H9 (cell line): ENCODE data around the gene TREM2. TPM values are rescaled to one million over a fixed set of nuclear protein-coding genes. Genes with fewer than 3 reads are reported as not detected.

ENCODE experiments used
- DNase-seq: peaks from one replicate; pipeline ENCODE4 v3.0.0-alpha.2; 2017
- H2AFZ ChIP-seq: one replicate; pipeline ENCODE4 v1.6.1; 2013; ENCODE audit warnings: mild to moderate bottlenecking, low read length, control low read depth, moderate library complexity
- H2AK5ac ChIP-seq: 2 replicates; pipeline ENCODE4 v1.6.1; 2013; ENCODE audit warnings: low read length, control low read depth, mixed read lengths; ENCODE audit not compliant: insufficient read length
- H2BK120ac ChIP-seq: one replicate; pipeline ENCODE4 v1.6.1; 2013; ENCODE audit warnings: low read depth, mild to moderate bottlenecking, low read length, control low read depth, inconsistent platforms; ENCODE audit not compliant: poor library complexity, severe bottlenecking
- H2BK12ac ChIP-seq: 2 replicates; pipeline ENCODE4 v1.6.1; 2013; ENCODE audit warnings: low read length, control low read depth, mixed read lengths, low read depth; ENCODE audit not compliant: insufficient read length
- H2BK15ac ChIP-seq: 2 replicates; pipeline ENCODE4 v1.6.1; 2013; ENCODE audit warnings: low read depth, low read length, control low read depth
- H2BK20ac ChIP-seq: one replicate; pipeline ENCODE4 v1.6.1; 2013; ENCODE audit warnings: low read depth, mild to moderate bottlenecking, low read length, control low read depth, inconsistent platforms; ENCODE audit not compliant: poor library complexity, severe bottlenecking
- H2BK5ac ChIP-seq: 2 replicates; pipeline ENCODE4 v1.6.1; 2013; ENCODE audit warnings: low read length, control low read depth, mixed read lengths; ENCODE audit not compliant: insufficient read length
- H3K14ac ChIP-seq: 2 replicates; pipeline ENCODE4 v1.6.1; 2013; ENCODE audit warnings: low read length, control low read depth; ENCODE audit not compliant: insufficient read depth
- H3K18ac ChIP-seq: 2 replicates; pipeline ENCODE4 v1.6.1; 2013; ENCODE audit warnings: low read depth, mild to moderate bottlenecking, mixed read lengths, low read length, control low read depth; ENCODE audit not compliant: insufficient read length
- H3K23ac ChIP-seq: 2 replicates; pipeline ENCODE4 v1.6.1; 2013; ENCODE audit warnings: low read length, control low read depth, mixed read lengths, low read depth; ENCODE audit not compliant: insufficient read length
- H3K23me2 ChIP-seq: 2 replicates; pipeline ENCODE4 v1.6.1; 2013; ENCODE audit warnings: low read depth, mild to moderate bottlenecking, mixed read lengths, low read length, control low read depth; ENCODE audit not compliant: insufficient read length, poor library complexity, severe bottlenecking
- H3K27ac ChIP-seq: 2 replicates; pipeline ENCODE4 v1.5.1; 2013; ENCODE audit warnings: low read length, control low read depth, mixed read lengths, low read depth; ENCODE audit not compliant: insufficient read length
- H3K27me3 ChIP-seq: 2 replicates; pipeline ENCODE4 v1.6.1; 2013; ENCODE audit warnings: low read length, control low read depth, inconsistent platforms; ENCODE audit not compliant: insufficient read depth
- H3K4ac ChIP-seq: 2 replicates; pipeline ENCODE4 v1.6.1; 2013; ENCODE audit warnings: low read depth, mild to moderate bottlenecking, control low read depth, inconsistent platforms, low read length, moderate library complexity
- H3K4me1 ChIP-seq: 2 replicates; pipeline ENCODE4 v1.6.1; 2013; ENCODE audit warnings: low read length, control low read depth, inconsistent platforms; ENCODE audit not compliant: insufficient read depth
- H3K4me2 ChIP-seq: 2 replicates; pipeline ENCODE4 v1.6.1; 2013; ENCODE audit warnings: low read length, control low read depth, mixed read lengths; ENCODE audit not compliant: insufficient read length, insufficient read depth
- H3K56ac ChIP-seq: 2 replicates; pipeline ENCODE4 v1.6.1; 2013; ENCODE audit warnings: low read depth, mild to moderate bottlenecking, mixed read lengths, low read length, control low read depth; ENCODE audit not compliant: insufficient read length
- H3K79me1 ChIP-seq: 2 replicates; pipeline ENCODE4 v1.6.1; 2013; ENCODE audit warnings: low read depth, mild to moderate bottlenecking, moderate library complexity, low read length, control low read depth, inconsistent platforms; ENCODE audit not compliant: insufficient read depth, poor library complexity, severe bottlenecking
- H3K79me2 ChIP-seq: 2 replicates; pipeline ENCODE4 v1.6.1; 2013; ENCODE audit warnings: low read length, control low read depth, inconsistent platforms; ENCODE audit not compliant: insufficient read depth
- H3K9ac ChIP-seq: 2 replicates; pipeline ENCODE4 v1.6.1; 2013; ENCODE audit warnings: low read length, control low read depth, mixed read lengths; ENCODE audit not compliant: insufficient read length; ENCODE audit errors: extremely low read depth
- H3K9me3 ChIP-seq: one replicate; pipeline ENCODE4 v1.6.1; 2013; ENCODE audit warnings: low read depth, low read length, inconsistent platforms; ENCODE audit not compliant: control insufficient read depth
- H3T11ph ChIP-seq: one replicate; pipeline ENCODE4 v1.6.1; 2013; ENCODE audit warnings: mild to moderate bottlenecking, low read length, control low read depth, inconsistent platforms
- H4K20me1 ChIP-seq: one replicate; pipeline ENCODE4 v1.6.1; 2013; ENCODE audit not compliant: control insufficient read depth, insufficient read length, insufficient read depth
- H4K5ac ChIP-seq: 2 replicates; pipeline ENCODE4 v1.6.1; 2013; ENCODE audit warnings: low read depth, mild to moderate bottlenecking, mixed read lengths, low read length, control low read depth; ENCODE audit not compliant: insufficient read length
- H4K8ac ChIP-seq: replicated peaks from 2 replicates; pipeline ENCODE4 v1.6.1; 2013; ENCODE audit warnings: low read length, control low read depth, mixed read lengths, low read depth; ENCODE audit not compliant: insufficient read length
- H4K91ac ChIP-seq: 2 replicates; pipeline ENCODE4 v1.6.1; 2013; ENCODE audit warnings: low read depth, mild to moderate bottlenecking, moderate library complexity, mixed read lengths, low read length, control low read depth; ENCODE audit not compliant: insufficient read length
- H3K27ac Mint-ChIP-seq, 3 experiments: 2 replicates in 2 of 3; 3 replicates in 1 of 3; pipeline ENCODE4 v1.8.0; 2020 to 2021; ENCODE audit warnings: mixed read lengths in 3 of 3, mild to moderate bottlenecking in 1 of 3, moderate library complexity in 1 of 3
- H3K27me3 Mint-ChIP-seq: 2 replicates; pipeline ENCODE4 v1.8.0; 2021; ENCODE audit warnings: low read depth, mild to moderate bottlenecking, moderate library complexity, mixed read lengths
- H3K36me3 Mint-ChIP-seq, 3 experiments: 2 replicates in 2 of 3; 3 replicates in 1 of 3; pipeline ENCODE4 v1.8.0; 2020 to 2021; ENCODE audit warnings: low read depth in 3 of 3, mixed read lengths in 3 of 3; ENCODE audit not compliant: insufficient read depth in 1 of 3
- H3K4me1 Mint-ChIP-seq, 2 experiments: 2 replicates each; pipeline ENCODE4 v1.8.0; 2020; ENCODE audit warnings: mixed read lengths in 2 of 2
- H3K4me3 Mint-ChIP-seq, 2 experiments: 2 replicates in 1 of 2; 3 replicates in 1 of 2; pipeline ENCODE4 v1.8.0; 2020 to 2021; ENCODE audit warnings: mild to moderate bottlenecking in 2 of 2, mixed read lengths in 2 of 2, moderate library complexity in 1 of 2
- H3K9me3 Mint-ChIP-seq, 2 experiments: 2 replicates in 1 of 2; 3 replicates in 1 of 2; pipeline ENCODE4 v1.8.0; 2020; ENCODE audit warnings: mild to moderate bottlenecking in 2 of 2, mixed read lengths in 2 of 2, moderate library complexity in 1 of 2
- WGBS: extraction: QIAGEN DNeasy Blood & Tissue Kit; methylation state at CpG from one replicate; pipeline ENCODE4 v1.1.7; 2013; ENCODE audit warnings: missing lambda C conversion rate, low lambda C conversion rate, mixed read lengths; ENCODE audit not compliant: insufficient read length; ENCODE audit errors: extremely low coverage; 5-methylcytosine and 5-hydroxymethylcytosine counted together
- total RNA-seq: library from RNA; stranded (reverse); gene quantifications from 2 replicates; pipeline ENCODE4 v1.2.1, GENCODE V29; 2021
- TF ChIP-seq, protein P1 (sequence below): fragments of 200-600 bp; sonication (generic); conservative IDR thresholded peaks from 3 replicates; pipeline ENCODE4 v1.8.0; 2021; ENCODE audit warnings: antibody characterized with exemption, mild to moderate bottlenecking

The TREM2 gene
- total RNA-seq, 1 experiment from 2014 or later: 0.31 TPM

- H4K8ac ChIP-seq: no peak overlapping the region
- H2BK15ac ChIP-seq: no peak overlapping the region
- no peak overlapping the region for H3K4me3 Mint-ChIP-seq
- H2AFZ ChIP-seq: no peak overlapping the region
- no peak overlapping the region for H3K27ac ChIP-seq
- H3K4me2 ChIP-seq: no peak overlapping the region
- no peak overlapping the region for H2BK20ac ChIP-seq
- DNase-seq: no peak
- H3K79me2 ChIP-seq: no peaks in the 10 kb centered on the region
- peaks cover 6% of the 10 kb centered on the region for H3K27me3 Mint-ChIP-seq
- no peaks in the 10 kb centered on the region for H3K9me3 Mint-ChIP-seq
- no peak overlapping the region for H2BK5ac ChIP-seq
- H3K18ac ChIP-seq: no peak overlapping the region
- H3T11ph ChIP-seq: no peak overlapping the region
- no peak overlapping the region for H3K9ac ChIP-seq
- no peaks in the 10 kb centered on the region for H3K4me1 ChIP-seq
- H2BK12ac ChIP-seq: no peak overlapping the region
- no peaks in the 10 kb centered on the region for H3K79me1 ChIP-seq
- H3K4ac ChIP-seq: no peak overlapping the region
- no peaks in the 10 kb centered on the region for H3K9me3 ChIP-seq
- TF ChIP-seq, protein P1, sequence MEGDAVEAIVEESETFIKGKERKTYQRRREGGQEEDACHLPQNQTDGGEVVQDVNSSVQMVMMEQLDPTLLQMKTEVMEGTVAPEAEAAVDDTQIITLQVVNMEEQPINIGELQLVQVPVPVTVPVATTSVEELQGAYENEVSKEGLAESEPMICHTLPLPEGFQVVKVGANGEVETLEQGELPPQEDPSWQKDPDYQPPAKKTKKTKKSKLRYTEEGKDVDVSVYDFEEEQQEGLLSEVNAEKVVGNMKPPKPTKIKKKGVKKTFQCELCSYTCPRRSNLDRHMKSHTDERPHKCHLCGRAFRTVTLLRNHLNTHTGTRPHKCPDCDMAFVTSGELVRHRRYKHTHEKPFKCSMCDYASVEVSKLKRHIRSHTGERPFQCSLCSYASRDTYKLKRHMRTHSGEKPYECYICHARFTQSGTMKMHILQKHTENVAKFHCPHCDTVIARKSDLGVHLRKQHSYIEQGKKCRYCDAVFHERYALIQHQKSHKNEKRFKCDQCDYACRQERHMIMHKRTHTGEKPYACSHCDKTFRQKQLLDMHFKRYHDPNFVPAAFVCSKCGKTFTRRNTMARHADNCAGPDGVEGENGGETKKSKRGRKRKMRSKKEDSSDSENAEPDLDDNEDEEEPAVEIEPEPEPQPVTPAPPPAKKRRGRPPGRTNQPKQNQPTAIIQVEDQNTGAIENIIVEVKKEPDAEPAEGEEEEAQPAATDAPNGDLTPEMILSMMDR: no peak
- no peaks in the 10 kb centered on the region for H3K23me2 ChIP-seq
- no peak overlapping the region for H3K14ac ChIP-seq
- no peak overlapping the region for H2AK5ac ChIP-seq
- H3K27me3 ChIP-seq: no peaks in the 10 kb centered on the region
- no peaks in the 10 kb centered on the region; a peak in 1 of 7 replicates for H3K36me3 Mint-ChIP-seq
- H3K56ac ChIP-seq: no peak overlapping the region
- H2BK120ac ChIP-seq: no peak overlapping the region
- no peak overlapping the region for H3K27ac Mint-ChIP-seq
- H4K5ac ChIP-seq: no peak overlapping the region
- peaks cover 11 to 13% of the 10 kb centered on the region in 2 experiments; a peak in 3 of 4 replicates for H3K4me1 Mint-ChIP-seq
- WGBS: no CpG with 5 or more reads among the region's 7 CpGs
- no peaks in the 10 kb centered on the region for H4K20me1 ChIP-seq
- no peak overlapping the region for H4K91ac ChIP-seq
- no peak overlapping the region for H3K23ac ChIP-seq
These were observed 7.6 kb downstream of the TREM2 start for GRCh38 chr6:41155132-41155805.
